Osteoblast (primary cell): ENCODE data around the gene APOH. TPM values are rescaled to one million over a fixed set of nuclear protein-coding genes. Genes with fewer than 3 reads are reported as not detected.

Source experiments
- DNase-seq: peaks from one replicate; pipeline ENCODE4 v3.0.0; 2011; ENCODE audit warnings: low spot score, mixed read lengths; ENCODE audit not compliant: insufficient read length; ENCODE audit errors: missing footprints
- H2AFZ ChIP-seq: 2 replicates; pipeline ENCODE4 v1.6.0; 2011; ENCODE audit warnings: mild to moderate bottlenecking, low read length
- H3K27ac ChIP-seq: 2 replicates; pipeline ENCODE4 v1.5.1; 2011; ENCODE audit warnings: mild to moderate bottlenecking, low read depth, low read length, moderate library complexity
- H3K27me3 ChIP-seq: 2 replicates; pipeline ENCODE4 v1.6.0; 2012; ENCODE audit warnings: mild to moderate bottlenecking, control low read depth, inconsistent platforms, low read length, moderate library complexity; ENCODE audit not compliant: insufficient read depth
- H3K36me3 ChIP-seq: 2 replicates; pipeline ENCODE4 v1.5.1; 2011; ENCODE audit warnings: mild to moderate bottlenecking, low read length, control low read depth, moderate library complexity; ENCODE audit not compliant: insufficient read depth
- H3K4me1 ChIP-seq: 2 replicates; pipeline ENCODE4 v1.5.1; 2011; ENCODE audit warnings: mild to moderate bottlenecking, low read length, control low read depth, moderate library complexity; ENCODE audit not compliant: insufficient read depth
- H3K4me2 ChIP-seq: 2 replicates; pipeline ENCODE4 v1.6.0; 2011; ENCODE audit warnings: mild to moderate bottlenecking, low read length; ENCODE audit not compliant: insufficient read depth
- H3K4me3 ChIP-seq: fragments of 200-600 bp; sonication (generic); 3 replicates; pipeline ENCODE4 v1.5.1; 2012; ENCODE audit warnings: mild to moderate bottlenecking, low read length, inconsistent platforms; ENCODE audit not compliant: insufficient read depth
- H3K79me2 ChIP-seq: 2 replicates; pipeline ENCODE4 v1.6.0; 2012; ENCODE audit warnings: mild to moderate bottlenecking, low read length, control low read depth, inconsistent platforms; ENCODE audit not compliant: insufficient read depth
- H3K9me3 ChIP-seq: 2 replicates; pipeline ENCODE4 v1.5.1; 2011; ENCODE audit warnings: low read depth, low read length, control low read depth
- H4K20me1 ChIP-seq: 2 replicates; pipeline ENCODE4 v1.6.0; 2012; ENCODE audit warnings: mild to moderate bottlenecking, low read length, control low read depth; ENCODE audit not compliant: insufficient read depth
- CTCF ChIP-seq: IDR thresholded peaks from 2 replicates; pipeline ENCODE4 v1.5.1; 2011; ENCODE audit warnings: mild to moderate bottlenecking, low read depth, low read length, moderate library complexity; ENCODE audit errors: extremely low read depth
- total RNA-seq: library from RNA; depleted of rRNA; stranded (reverse); fragments of >200 nt; gene quantifications from 2 replicates; pipeline ENCODE4 v1.2.3, GENCODE V29; 2012

Gene APOH
- total RNA-seq, 1 donor = not detected

GRCh38 chr17:66215529-66215911, 13.7 kb downstream of the APOH start:
- no peak for DNase-seq
- no peak overlapping the region for H3K27ac ChIP-seq
- H3K4me2 ChIP-seq = no peak overlapping the region
- H3K36me3 ChIP-seq = no peaks in the 10 kb centered on the region
- H3K27me3 ChIP-seq = peaks cover 36% of the 10 kb centered on the region
- no peaks in the 10 kb centered on the region for H3K9me3 ChIP-seq
- H3K4me1 ChIP-seq = no peaks in the 10 kb centered on the region
- H4K20me1 ChIP-seq = no peaks in the 10 kb centered on the region
- TF ChIP-seq CTCF = no peak
- H3K4me3 ChIP-seq = no peak overlapping the region
- no peak overlapping the region for H2AFZ ChIP-seq
- no peaks in the 10 kb centered on the region for H3K79me2 ChIP-seq

GRCh38 chr17:66214884-66215528, 14.2 kb downstream of the APOH start:
- Histone ChIP-seq H3K79me2 (no peaks in the 10 kb centered on the region), H2AFZ (no peak overlapping the region), H3K4me3 (no peak overlapping the region), H3K27me3 (peaks cover 31% of the 10 kb centered on the region), H4K20me1 (no peaks in the 10 kb centered on the region), H3K27ac (no peak overlapping the region), H3K36me3 (no peaks in the 10 kb centered on the region), H3K4me1 (no peaks in the 10 kb centered on the region), H3K4me2 (no peak overlapping the region), H3K9me3 (no peaks in the 10 kb centered on the region)
- no peak for TF ChIP-seq CTCF
- no peak for DNase-seq

DNA sequence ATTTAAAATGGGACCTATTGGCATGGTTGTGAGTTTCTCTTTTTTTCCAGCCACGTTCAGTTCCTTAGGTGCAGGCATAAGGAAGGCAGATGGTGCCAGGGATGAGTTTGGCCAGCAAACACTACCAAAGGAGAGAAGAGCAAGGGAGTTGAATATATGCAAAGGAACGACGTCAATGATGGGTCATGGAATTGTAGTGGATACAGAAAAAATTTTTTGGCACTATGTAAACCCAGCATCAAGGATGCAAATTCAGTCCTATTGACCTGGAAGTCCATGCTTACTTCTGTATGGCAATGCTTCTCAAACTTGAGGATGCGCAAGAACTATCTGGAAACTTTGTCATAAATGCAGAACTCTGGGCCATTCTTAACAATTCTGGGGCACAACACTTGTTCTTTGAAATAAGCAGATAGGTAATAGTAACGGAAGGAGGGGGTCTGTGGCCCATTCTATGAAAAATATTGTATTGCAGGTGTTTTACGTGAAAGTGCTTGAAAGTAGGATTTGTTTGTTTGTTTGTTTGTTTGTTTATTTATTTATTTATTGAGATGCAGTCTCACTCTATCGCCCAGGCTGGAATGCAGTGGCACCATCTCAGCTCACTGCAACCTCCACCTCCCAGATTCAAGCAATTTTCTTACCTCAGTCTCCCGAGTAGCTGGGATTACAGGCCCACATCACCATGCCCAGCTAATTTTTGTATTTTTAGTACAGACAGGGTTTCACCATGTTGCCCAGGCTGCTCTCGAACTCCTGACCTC, 18.0 kb downstream of the APOH start:
- Histone ChIP-seq H3K4me1 (no peaks in the 10 kb centered on the region), H3K79me2 (no peaks in the 10 kb centered on the region), H3K36me3 (no peaks in the 10 kb centered on the region), H2AFZ (no peak overlapping the region), H3K4me2 (no peak overlapping the region), H3K9me3 (no peaks in the 10 kb centered on the region), H4K20me1 (no peaks in the 10 kb centered on the region), H3K27me3 (peaks cover 22% of the 10 kb centered on the region), H3K4me3 (no peak overlapping the region), H3K27ac (no peak overlapping the region)
- DNase-seq = no peak
- TF ChIP-seq CTCF = no peak

DNA sequence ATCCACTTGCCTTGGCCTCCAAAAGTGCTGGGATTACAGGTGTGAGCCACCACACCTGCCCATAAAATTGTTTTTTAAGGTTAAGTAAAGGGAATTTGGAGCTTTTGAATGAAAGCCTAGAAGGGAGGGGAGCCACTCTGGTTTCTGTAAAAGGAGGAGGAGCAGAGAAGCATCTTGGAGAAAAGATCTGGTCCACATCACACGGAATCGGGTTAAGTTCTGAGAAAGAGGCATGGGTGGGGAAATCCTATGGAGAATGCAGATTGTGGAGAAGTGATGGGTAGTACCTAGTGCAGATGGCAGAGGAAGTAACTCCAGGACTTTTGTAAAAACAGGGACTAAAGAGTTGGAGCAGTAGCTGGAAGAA, 19.0 kb downstream of the APOH start:
- H3K27me3 ChIP-seq = peaks cover 16% of the 10 kb centered on the region
- H3K9me3 ChIP-seq = no peaks in the 10 kb centered on the region
- no peaks in the 10 kb centered on the region for H3K36me3 ChIP-seq
- H4K20me1 ChIP-seq = no peaks in the 10 kb centered on the region
- DNase-seq = no peak
- H3K4me3 ChIP-seq = no peak overlapping the region
- H3K4me1 ChIP-seq = no peaks in the 10 kb centered on the region
- TF ChIP-seq CTCF = no peak
- no peaks in the 10 kb centered on the region for H3K79me2 ChIP-seq
- H3K27ac ChIP-seq = no peak overlapping the region
- no peak overlapping the region for H3K4me2 ChIP-seq
- no peak overlapping the region for H2AFZ ChIP-seq
